ENCODE results near the gene CPN2. TPM values are rescaled to one million over a fixed set of nuclear protein-coding genes. Genes with fewer than 3 reads are reported as not detected.
A peak's percentile ranks its signal among the peaks of the same experiment; 100 is the strongest.

The CPN2 gene
- total RNA-seq, 2 donors from 2014 or later: 0.15 TPM; not detected in 1

DNA sequence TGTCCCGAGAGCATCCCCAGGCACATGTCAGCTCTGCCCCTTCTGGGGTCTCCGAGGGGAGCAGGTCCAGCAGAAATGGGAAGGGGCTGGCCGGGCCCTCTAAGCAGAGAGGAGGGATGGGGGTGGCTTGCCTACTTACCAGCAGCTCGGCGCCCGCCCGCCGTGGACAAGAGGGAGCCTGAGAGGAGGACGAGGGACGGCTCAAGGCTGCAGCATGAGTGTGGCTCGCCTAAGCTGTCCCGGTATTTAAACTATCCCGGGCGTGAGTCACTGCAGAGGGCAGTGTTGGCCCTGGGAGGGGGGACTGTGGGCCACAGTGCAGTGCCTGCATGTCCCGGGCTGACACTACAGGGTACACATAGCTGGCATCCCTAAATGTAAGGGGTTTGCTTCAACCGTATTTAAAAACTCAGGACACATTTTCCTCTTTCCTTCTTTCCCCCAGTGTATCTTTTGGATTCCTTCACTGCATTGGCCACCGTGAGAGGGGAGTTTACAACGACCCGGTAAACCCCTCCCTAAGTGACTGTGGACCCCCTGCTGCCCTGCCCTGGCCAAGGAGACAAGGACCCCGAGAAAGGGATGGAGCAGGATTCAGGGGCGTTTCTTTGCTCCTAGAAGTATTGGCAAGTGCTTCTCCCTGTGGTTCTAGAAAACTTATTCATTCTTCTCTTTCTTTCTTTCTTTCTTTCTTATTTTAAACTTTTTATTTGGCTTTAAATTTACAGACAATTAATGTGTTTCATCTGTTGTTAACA lies 18.6 kb upstream of the CPN2 start, which contains the start of gene LRRC15:
Gene LRRC15 (minus strand): TSS at position 222 of the 758 bp plus-strand sequence. CDS start 8,700 bp downstream, outside the sequence.
- H3K9ac ChIP-seq (ENCODE audit: low read depth in 2 of 2, low read length in 2 of 2): no peak within 1 kb of the TSS
- intact Hi-C loops (cut with DNase I): no loop called here
- H3K27me3 ChIP-seq: no peaks in the 10 kb centered on the region
- peak; percentile 23 for DNase-seq
- no peaks in the 10 kb centered on the region for H3K4me1 ChIP-seq
- TF ChIP-seq, protein P1, sequence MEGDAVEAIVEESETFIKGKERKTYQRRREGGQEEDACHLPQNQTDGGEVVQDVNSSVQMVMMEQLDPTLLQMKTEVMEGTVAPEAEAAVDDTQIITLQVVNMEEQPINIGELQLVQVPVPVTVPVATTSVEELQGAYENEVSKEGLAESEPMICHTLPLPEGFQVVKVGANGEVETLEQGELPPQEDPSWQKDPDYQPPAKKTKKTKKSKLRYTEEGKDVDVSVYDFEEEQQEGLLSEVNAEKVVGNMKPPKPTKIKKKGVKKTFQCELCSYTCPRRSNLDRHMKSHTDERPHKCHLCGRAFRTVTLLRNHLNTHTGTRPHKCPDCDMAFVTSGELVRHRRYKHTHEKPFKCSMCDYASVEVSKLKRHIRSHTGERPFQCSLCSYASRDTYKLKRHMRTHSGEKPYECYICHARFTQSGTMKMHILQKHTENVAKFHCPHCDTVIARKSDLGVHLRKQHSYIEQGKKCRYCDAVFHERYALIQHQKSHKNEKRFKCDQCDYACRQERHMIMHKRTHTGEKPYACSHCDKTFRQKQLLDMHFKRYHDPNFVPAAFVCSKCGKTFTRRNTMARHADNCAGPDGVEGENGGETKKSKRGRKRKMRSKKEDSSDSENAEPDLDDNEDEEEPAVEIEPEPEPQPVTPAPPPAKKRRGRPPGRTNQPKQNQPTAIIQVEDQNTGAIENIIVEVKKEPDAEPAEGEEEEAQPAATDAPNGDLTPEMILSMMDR (IDR thresholded peaks at IDR 0.05): no peak
- H3K27ac ChIP-seq: no peak within 1 kb of the TSS
- H3K36me3 ChIP-seq: no peaks in the 10 kb centered on the region
- H3K9me3 ChIP-seq: no peaks in the 10 kb centered on the region
- no peak within 1 kb of the TSS for H3K4me3 ChIP-seq

DNA sequence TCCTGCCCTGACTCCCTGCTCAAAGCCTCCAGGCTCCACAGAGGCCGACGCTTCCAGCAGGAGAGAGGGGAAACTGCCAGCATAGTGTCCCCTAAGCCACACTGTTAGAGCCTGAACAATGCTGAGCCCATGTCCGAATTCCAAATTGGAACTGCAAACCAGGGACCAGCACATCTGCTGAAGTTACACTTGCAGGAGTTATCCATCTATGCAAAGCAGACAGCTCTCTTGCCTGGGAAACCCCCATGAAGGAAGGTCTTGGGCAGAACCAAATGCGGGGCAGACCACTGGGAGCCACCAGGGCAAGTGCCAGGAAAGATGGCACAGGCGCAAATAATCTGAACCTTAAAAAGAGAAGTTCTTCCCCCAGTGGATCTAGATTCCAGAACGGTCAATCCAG lies 17.8 kb upstream of the CPN2 start:
- H3K9ac ChIP-seq (ENCODE audit: low read depth in 2 of 2, low read length in 2 of 2): no peak overlapping the region
- TF ChIP-seq, protein P1 (IDR thresholded peaks at IDR 0.05): no peak
- H3K4me3 ChIP-seq: no peak overlapping the region
- intact Hi-C loops (cut with DNase I): no loop called here
- H3K4me1 ChIP-seq: no peaks in the 10 kb centered on the region
- no peaks in the 10 kb centered on the region for H3K9me3 ChIP-seq
- no peaks in the 10 kb centered on the region for H3K36me3 ChIP-seq
- H3K27ac ChIP-seq: no peak overlapping the region
- no peaks in the 10 kb centered on the region for H3K27me3 ChIP-seq
- no peak for DNase-seq

DNA sequence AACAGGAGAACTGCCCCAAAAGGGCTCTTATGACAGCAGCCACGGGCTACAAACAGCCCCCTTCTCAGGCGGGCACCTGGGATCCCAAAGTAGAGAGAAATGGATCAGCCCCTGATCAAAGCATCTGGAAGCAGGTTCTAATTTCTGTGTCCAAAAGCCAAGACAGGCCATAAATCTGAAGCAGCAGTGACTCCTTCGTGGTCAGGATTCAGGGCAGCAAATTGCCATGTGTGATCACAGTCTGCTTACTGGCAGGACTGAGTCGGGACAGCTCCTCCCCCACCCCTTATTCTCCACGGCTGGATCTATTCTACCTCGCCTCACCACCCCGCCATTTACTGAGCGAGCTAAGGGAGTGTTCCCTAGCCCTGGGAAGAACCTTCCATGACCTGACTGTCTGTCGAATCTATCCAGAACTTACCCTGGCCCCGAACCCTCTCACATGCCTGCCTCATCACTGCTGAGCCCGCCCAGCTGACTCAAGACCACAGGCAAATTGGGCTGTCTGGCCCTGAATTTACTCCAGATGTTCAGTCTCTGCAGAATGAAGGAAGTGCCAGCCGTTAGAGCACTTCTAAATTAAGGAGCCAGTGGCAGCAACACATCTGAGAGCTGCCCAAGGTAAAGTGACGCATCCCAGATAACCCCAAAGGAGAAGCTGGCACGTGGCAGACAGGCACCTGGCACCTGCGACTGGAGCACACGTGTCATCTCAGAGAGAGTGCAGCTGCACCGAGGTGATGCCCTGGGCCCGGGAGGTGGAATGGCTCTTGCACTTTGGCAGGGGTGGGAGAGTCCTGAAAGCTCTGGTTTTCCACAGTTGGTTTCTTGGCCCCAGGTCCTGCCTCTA lies 17.1 kb upstream of the CPN2 start:
- intact Hi-C loops (cut with DNase I): no loop called here
- TF ChIP-seq, protein P1 (IDR thresholded peaks at IDR 0.05): no peak
- H3K9me3 ChIP-seq: no peaks in the 10 kb centered on the region

DNA sequence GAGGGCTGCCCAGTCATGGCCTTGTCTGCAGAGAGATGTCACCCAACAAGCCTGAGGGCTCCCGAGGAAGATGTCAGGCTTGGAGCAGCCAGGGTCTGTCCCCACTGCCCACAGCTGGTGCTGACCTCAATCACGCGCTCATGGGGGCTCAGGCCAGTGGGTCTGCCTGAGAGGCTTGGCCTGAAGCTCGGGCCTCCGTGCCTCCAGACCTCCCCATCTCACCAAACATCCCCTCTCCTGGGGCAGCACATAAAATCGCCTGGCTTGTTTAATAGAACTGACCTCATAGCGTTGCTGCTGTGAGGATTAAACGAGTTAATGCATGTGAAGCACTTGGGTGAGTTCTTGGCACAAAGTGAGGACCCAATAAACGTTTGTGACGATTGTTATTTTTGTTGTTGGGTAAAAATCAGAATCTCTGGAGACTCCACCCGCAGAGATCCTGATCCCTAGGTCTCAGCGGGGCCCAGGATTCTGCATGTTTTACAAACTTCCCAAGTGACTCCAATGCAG lies 14.9 kb upstream of the CPN2 start:
- intact Hi-C loops (cut with DNase I): no loop called here
- Histone ChIP-seq H3K9ac (ENCODE audit: low read depth in 2 of 2, low read length in 2 of 2) (no peak overlapping the region), H3K4me1 (no peaks in the 10 kb centered on the region), H3K27ac (no peak overlapping the region), H3K4me3 (no peak overlapping the region), H3K9me3 (no peaks in the 10 kb centered on the region), H3K36me3 (no peaks in the 10 kb centered on the region), H3K27me3 (no peaks in the 10 kb centered on the region)
- DNase-seq: no peak
- TF ChIP-seq, protein P1 (IDR thresholded peaks at IDR 0.05): no peak

More for the DNA sequence above, 17.1 kb upstream of the CPN2 start:
- no peak for DNase-seq
- Histone ChIP-seq H3K4me3 (no peak overlapping the region), H3K4me1 (no peaks in the 10 kb centered on the region), H3K9ac (ENCODE audit: low read depth in 2 of 2, low read length in 2 of 2) (no peak overlapping the region), H3K36me3 (no peaks in the 10 kb centered on the region), H3K27ac (no peak overlapping the region), H3K27me3 (no peaks in the 10 kb centered on the region)

DNA sequence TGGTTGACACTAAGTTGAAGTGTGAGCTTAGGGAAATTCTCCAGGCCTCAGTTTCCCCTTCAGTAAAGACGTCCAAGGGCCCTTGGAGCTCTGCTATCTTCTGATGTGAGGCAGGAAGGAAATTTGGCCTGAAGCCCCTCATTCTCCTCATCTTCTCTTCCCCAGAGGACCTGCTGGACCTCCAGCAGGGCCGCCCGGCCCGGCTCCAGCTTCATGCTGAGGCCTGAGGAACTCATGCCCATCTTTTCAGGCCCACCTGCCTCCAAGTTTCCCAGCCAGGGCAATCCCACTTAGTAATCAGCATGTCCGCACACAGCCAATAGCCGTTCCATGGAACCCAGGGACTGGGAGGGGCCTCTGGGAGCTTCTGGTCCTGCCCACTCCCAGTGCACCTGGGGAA lies 14.4 kb upstream of the CPN2 start:
- no peaks in the 10 kb centered on the region for H3K4me1 ChIP-seq
- intact Hi-C loops (cut with DNase I): no loop called here
- DNase-seq: no peak
- no peak overlapping the region for H3K4me3 ChIP-seq
- no peak overlapping the region for H3K9ac ChIP-seq (ENCODE audit: low read depth in 2 of 2, low read length in 2 of 2)
- no peaks in the 10 kb centered on the region for H3K27me3 ChIP-seq
- TF ChIP-seq, protein P1 (IDR thresholded peaks at IDR 0.05): no peak
- H3K36me3 ChIP-seq: no peaks in the 10 kb centered on the region
- no peak overlapping the region for H3K27ac ChIP-seq
- H3K9me3 ChIP-seq: no peaks in the 10 kb centered on the region

Data from colonic mucosa (tissue), 4 donors.